Measurements from ENCODE around the gene MAML2. TPM values are rescaled to one million over a fixed set of nuclear protein-coding genes. Genes with fewer than 3 reads are reported as not detected.

The MAML2 gene
- total RNA-seq, 4 donors from 2014 or later = 4.7 to 21.7 (median 7.3) TPM

- peak overlapping the region in 1 of 4 donors; percentile 30 for H3K27ac ChIP-seq
- no peak for DNase-seq
These were observed 305.5 kb downstream of the MAML2 start for GRCh38 chr11:96037405-96037949.

GRCh38 chr11:96036863-96037262 lies 306.1 kb downstream of the MAML2 start:
- Histone ChIP-seq H3K4me3 (no peak overlapping the region), H3K4me1 (peaks cover 0 to 15% (median 0%) of the 10 kb centered on the region in 3 donors), H3K27me3 (no peaks in the 10 kb centered on the region), H3K36me3 (no peaks in the 10 kb centered on the region), H3K9me3 (no peaks in the 10 kb centered on the region), H3K27ac (no peak overlapping the region)
- intact Hi-C loops (cut with DNase I) = no loop called here
- DNase-seq = no peak
- TF ChIP-seq CTCF (IDR thresholded peaks at IDR 0.05) (no peak), POLR2A (IDR thresholded peaks at IDR 0.05) (no peak)
- WGBS, 2 donors = 64 to 71% methylated on average over 6 of the region's 6 CpGs

More at GRCh38 chr11:96037405-96037949, 305.5 kb downstream of the MAML2 start:
- 43 to 47% methylated on average over 4 of the region's 4 CpGs for WGBS, 2 donors
- Histone ChIP-seq H3K9me3 (no peaks in the 10 kb centered on the region), H3K4me1 (peaks cover 0 to 15% (median 0%) of the 10 kb centered on the region in 3 donors), H3K36me3 (no peaks in the 10 kb centered on the region), H3K27me3 (no peaks in the 10 kb centered on the region), H3K4me3 (peak overlapping the region in 1 of 4 donors; percentile 9)
- TF ChIP-seq CTCF (IDR thresholded peaks at IDR 0.05) (no peak), POLR2A (IDR thresholded peaks at IDR 0.05) (no peak)
- intact Hi-C loops (cut with DNase I) = no loop called here

GRCh38 chr11:96035740-96036078 lies 307.3 kb downstream of the MAML2 start:
- Histone ChIP-seq H3K27ac (no peak overlapping the region), H3K9me3 (no peaks in the 10 kb centered on the region), H3K4me1 (peaks cover 0 to 15% (median 0%) of the 10 kb centered on the region in 3 donors), H3K4me3 (no peak overlapping the region), H3K27me3 (no peaks in the 10 kb centered on the region), H3K36me3 (no peaks in the 10 kb centered on the region)
- TF ChIP-seq CTCF (IDR thresholded peaks at IDR 0.05) (no peak), POLR2A (IDR thresholded peaks at IDR 0.05) (no peak)
- intact Hi-C loops (cut with DNase I) = no loop called here
- 75 to 80% methylated on average over 3 of the region's 3 CpGs for WGBS, 2 donors
- DNase-seq = no peak

- TF ChIP-seq POLR2A (IDR thresholded peaks at IDR 0.05) (no peak), CTCF (IDR thresholded peaks at IDR 0.05) (no peak)
- peaks cover 0 to 15% (median 0%) of the 10 kb centered on the region in 3 donors for H3K4me1 ChIP-seq
- DNase-seq = no peak
- H3K27me3 ChIP-seq = no peaks in the 10 kb centered on the region
- no peak overlapping the region for H3K4me3 ChIP-seq
- 71 to 73% methylated on average over 5 of the region's 5 CpGs for WGBS, 2 donors
- H3K36me3 ChIP-seq = no peaks in the 10 kb centered on the region
- no peaks in the 10 kb centered on the region for H3K9me3 ChIP-seq
- no peak overlapping the region for H3K27ac ChIP-seq
- intact Hi-C loops (cut with DNase I) = no loop called here
These were observed 307.8 kb downstream of the MAML2 start for GRCh38 chr11:96035031-96035739.

- no peak for DNase-seq
- H3K27ac ChIP-seq = no peak overlapping the region
These were observed 309.4 kb downstream of the MAML2 start for GRCh38 chr11:96033599-96033998.

More at GRCh38 chr11:96033599-96033998, 309.4 kb downstream of the MAML2 start:
- intact Hi-C loops (cut with DNase I) = no loop called here
- Histone ChIP-seq H3K4me3 (no peak overlapping the region), H3K9me3 (no peaks in the 10 kb centered on the region), H3K36me3 (no peaks in the 10 kb centered on the region), H3K4me1 (peaks cover 0 to 15% (median 0%) of the 10 kb centered on the region in 3 donors), H3K27me3 (no peaks in the 10 kb centered on the region)
- WGBS, 2 donors = 67 to 79% methylated on average over 4 of the region's 4 CpGs
- no peak for TF ChIP-seq CTCF (IDR thresholded peaks at IDR 0.05)
- TF ChIP-seq POLR2A (IDR thresholded peaks at IDR 0.05) = no peak

All from esophagus squamous epithelium (tissue), 5 donors.